H9 (cell line): Measurements from ENCODE around the gene SEMA4D. TPM values are rescaled to one million over a fixed set of nuclear protein-coding genes. Genes with fewer than 3 reads are reported as not detected.

ENCODE experiments used
- DNase-seq: peaks from one replicate; pipeline ENCODE4 v3.0.0-alpha.2; 2017
- H2AFZ ChIP-seq: one replicate; pipeline ENCODE4 v1.6.1; 2013; ENCODE audit warnings: mild to moderate bottlenecking, low read length, control low read depth, moderate library complexity
- H2AK5ac ChIP-seq: 2 replicates; pipeline ENCODE4 v1.6.1; 2013; ENCODE audit warnings: low read length, control low read depth, mixed read lengths; ENCODE audit not compliant: insufficient read length
- H2BK120ac ChIP-seq: one replicate; pipeline ENCODE4 v1.6.1; 2013; ENCODE audit warnings: low read depth, mild to moderate bottlenecking, low read length, control low read depth, inconsistent platforms; ENCODE audit not compliant: poor library complexity, severe bottlenecking
- H2BK12ac ChIP-seq: 2 replicates; pipeline ENCODE4 v1.6.1; 2013; ENCODE audit warnings: low read length, control low read depth, mixed read lengths, low read depth; ENCODE audit not compliant: insufficient read length
- H2BK15ac ChIP-seq: 2 replicates; pipeline ENCODE4 v1.6.1; 2013; ENCODE audit warnings: low read depth, low read length, control low read depth
- H2BK20ac ChIP-seq: one replicate; pipeline ENCODE4 v1.6.1; 2013; ENCODE audit warnings: low read depth, mild to moderate bottlenecking, low read length, control low read depth, inconsistent platforms; ENCODE audit not compliant: poor library complexity, severe bottlenecking
- H2BK5ac ChIP-seq: 2 replicates; pipeline ENCODE4 v1.6.1; 2013; ENCODE audit warnings: low read length, control low read depth, mixed read lengths; ENCODE audit not compliant: insufficient read length
- H3K14ac ChIP-seq: 2 replicates; pipeline ENCODE4 v1.6.1; 2013; ENCODE audit warnings: low read length, control low read depth; ENCODE audit not compliant: insufficient read depth
- H3K18ac ChIP-seq: 2 replicates; pipeline ENCODE4 v1.6.1; 2013; ENCODE audit warnings: low read depth, mild to moderate bottlenecking, mixed read lengths, low read length, control low read depth; ENCODE audit not compliant: insufficient read length
- H3K23ac ChIP-seq: 2 replicates; pipeline ENCODE4 v1.6.1; 2013; ENCODE audit warnings: low read length, control low read depth, mixed read lengths, low read depth; ENCODE audit not compliant: insufficient read length
- H3K23me2 ChIP-seq: 2 replicates; pipeline ENCODE4 v1.6.1; 2013; ENCODE audit warnings: low read depth, mild to moderate bottlenecking, mixed read lengths, low read length, control low read depth; ENCODE audit not compliant: insufficient read length, poor library complexity, severe bottlenecking
- H3K27ac ChIP-seq: 2 replicates; pipeline ENCODE4 v1.5.1; 2013; ENCODE audit warnings: low read length, control low read depth, mixed read lengths, low read depth; ENCODE audit not compliant: insufficient read length
- H3K27me3 ChIP-seq: 2 replicates; pipeline ENCODE4 v1.6.1; 2013; ENCODE audit warnings: low read length, control low read depth, inconsistent platforms; ENCODE audit not compliant: insufficient read depth
- H3K4ac ChIP-seq: 2 replicates; pipeline ENCODE4 v1.6.1; 2013; ENCODE audit warnings: low read depth, mild to moderate bottlenecking, control low read depth, inconsistent platforms, low read length, moderate library complexity
- H3K4me1 ChIP-seq: 2 replicates; pipeline ENCODE4 v1.6.1; 2013; ENCODE audit warnings: low read length, control low read depth, inconsistent platforms; ENCODE audit not compliant: insufficient read depth
- H3K4me2 ChIP-seq: 2 replicates; pipeline ENCODE4 v1.6.1; 2013; ENCODE audit warnings: low read length, control low read depth, mixed read lengths; ENCODE audit not compliant: insufficient read length, insufficient read depth
- H3K56ac ChIP-seq: 2 replicates; pipeline ENCODE4 v1.6.1; 2013; ENCODE audit warnings: low read depth, mild to moderate bottlenecking, mixed read lengths, low read length, control low read depth; ENCODE audit not compliant: insufficient read length
- H3K79me1 ChIP-seq: 2 replicates; pipeline ENCODE4 v1.6.1; 2013; ENCODE audit warnings: low read depth, mild to moderate bottlenecking, moderate library complexity, low read length, control low read depth, inconsistent platforms; ENCODE audit not compliant: insufficient read depth, poor library complexity, severe bottlenecking
- H3K79me2 ChIP-seq: 2 replicates; pipeline ENCODE4 v1.6.1; 2013; ENCODE audit warnings: low read length, control low read depth, inconsistent platforms; ENCODE audit not compliant: insufficient read depth
- H3K9ac ChIP-seq: 2 replicates; pipeline ENCODE4 v1.6.1; 2013; ENCODE audit warnings: low read length, control low read depth, mixed read lengths; ENCODE audit not compliant: insufficient read length; ENCODE audit errors: extremely low read depth
- H3K9me3 ChIP-seq: one replicate; pipeline ENCODE4 v1.6.1; 2013; ENCODE audit warnings: low read depth, low read length, inconsistent platforms; ENCODE audit not compliant: control insufficient read depth
- H3T11ph ChIP-seq: one replicate; pipeline ENCODE4 v1.6.1; 2013; ENCODE audit warnings: mild to moderate bottlenecking, low read length, control low read depth, inconsistent platforms
- H4K20me1 ChIP-seq: one replicate; pipeline ENCODE4 v1.6.1; 2013; ENCODE audit not compliant: control insufficient read depth, insufficient read length, insufficient read depth
- H4K5ac ChIP-seq: 2 replicates; pipeline ENCODE4 v1.6.1; 2013; ENCODE audit warnings: low read depth, mild to moderate bottlenecking, mixed read lengths, low read length, control low read depth; ENCODE audit not compliant: insufficient read length
- H4K8ac ChIP-seq: replicated peaks from 2 replicates; pipeline ENCODE4 v1.6.1; 2013; ENCODE audit warnings: low read length, control low read depth, mixed read lengths, low read depth; ENCODE audit not compliant: insufficient read length
- H4K91ac ChIP-seq: 2 replicates; pipeline ENCODE4 v1.6.1; 2013; ENCODE audit warnings: low read depth, mild to moderate bottlenecking, moderate library complexity, mixed read lengths, low read length, control low read depth; ENCODE audit not compliant: insufficient read length
- H3K27ac Mint-ChIP-seq, 3 experiments: 2 replicates in 2 of 3; 3 replicates in 1 of 3; pipeline ENCODE4 v1.8.0; 2020 to 2021; ENCODE audit warnings: mixed read lengths in 3 of 3, mild to moderate bottlenecking in 1 of 3, moderate library complexity in 1 of 3
- H3K27me3 Mint-ChIP-seq: 2 replicates; pipeline ENCODE4 v1.8.0; 2021; ENCODE audit warnings: low read depth, mild to moderate bottlenecking, moderate library complexity, mixed read lengths
- H3K36me3 Mint-ChIP-seq, 3 experiments: 2 replicates in 2 of 3; 3 replicates in 1 of 3; pipeline ENCODE4 v1.8.0; 2020 to 2021; ENCODE audit warnings: low read depth in 3 of 3, mixed read lengths in 3 of 3; ENCODE audit not compliant: insufficient read depth in 1 of 3
- H3K4me1 Mint-ChIP-seq, 2 experiments: 2 replicates each; pipeline ENCODE4 v1.8.0; 2020; ENCODE audit warnings: mixed read lengths in 2 of 2
- H3K4me3 Mint-ChIP-seq, 2 experiments: 2 replicates in 1 of 2; 3 replicates in 1 of 2; pipeline ENCODE4 v1.8.0; 2020 to 2021; ENCODE audit warnings: mild to moderate bottlenecking in 2 of 2, mixed read lengths in 2 of 2, moderate library complexity in 1 of 2
- H3K9me3 Mint-ChIP-seq, 2 experiments: 2 replicates in 1 of 2; 3 replicates in 1 of 2; pipeline ENCODE4 v1.8.0; 2020; ENCODE audit warnings: mild to moderate bottlenecking in 2 of 2, mixed read lengths in 2 of 2, moderate library complexity in 1 of 2
- WGBS: extraction: QIAGEN DNeasy Blood & Tissue Kit; methylation state at CpG from one replicate; pipeline ENCODE4 v1.1.7; 2013; ENCODE audit warnings: missing lambda C conversion rate, low lambda C conversion rate, mixed read lengths; ENCODE audit not compliant: insufficient read length; ENCODE audit errors: extremely low coverage; 5-methylcytosine and 5-hydroxymethylcytosine counted together
- total RNA-seq: library from RNA; stranded (reverse); gene quantifications from 2 replicates; pipeline ENCODE4 v1.2.1, GENCODE V29; 2021
- TF ChIP-seq, protein P1 (sequence below): fragments of 200-600 bp; sonication (generic); conservative IDR thresholded peaks from 3 replicates; pipeline ENCODE4 v1.8.0; 2021; ENCODE audit warnings: antibody characterized with exemption, mild to moderate bottlenecking

The SEMA4D gene
- total RNA-seq, 1 experiment from 2014 or later: 47.2 TPM

DNA sequence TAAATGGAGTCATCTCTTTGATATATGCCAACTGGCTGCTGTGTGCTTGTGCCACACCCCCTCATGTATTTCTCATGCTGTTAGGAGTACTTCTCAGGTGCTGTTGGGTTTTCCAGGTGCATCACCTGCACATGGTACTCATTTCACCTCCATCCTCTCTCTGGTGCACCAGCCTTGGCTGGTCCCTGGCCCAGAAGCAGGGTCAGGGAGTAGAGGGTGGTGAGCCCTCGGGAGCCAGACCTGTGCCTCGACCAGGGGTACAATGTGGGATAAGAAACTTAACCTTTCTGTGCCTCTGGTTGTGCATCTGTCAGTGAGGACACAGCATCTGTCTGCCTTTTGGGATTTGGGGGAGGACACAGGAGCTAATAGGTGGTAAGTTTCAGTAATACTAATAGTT lies 141.1 kb downstream of the SEMA4D start:
- peaks cover 43 to 99% (median 99%) of the 10 kb centered on the region in 3 experiments; a peak in 6 of 7 replicates for H3K36me3 Mint-ChIP-seq
- Histone ChIP-seq H3K14ac (no peak overlapping the region), H2BK5ac (no peak overlapping the region), H4K20me1 (no peaks in the 10 kb centered on the region), H3K79me1 (no peaks in the 10 kb centered on the region), H3T11ph (no peak overlapping the region), H3K18ac (no peak overlapping the region), H4K8ac (no peak overlapping the region), H3K23ac (no peak overlapping the region), H2AK5ac (no peak overlapping the region), H3K79me2 (no peaks in the 10 kb centered on the region), H2BK15ac (no peak overlapping the region), H3K23me2 (no peaks in the 10 kb centered on the region), H3K27ac (no peak overlapping the region), H2BK12ac (no peak overlapping the region), H3K9me3 (no peaks in the 10 kb centered on the region), H2BK120ac (no peak overlapping the region), H3K4me1 (no peaks in the 10 kb centered on the region), H3K4ac (no peak overlapping the region), H3K27me3 (no peaks in the 10 kb centered on the region), H4K91ac (no peak overlapping the region), H3K56ac (no peak overlapping the region), H3K9ac (no peak overlapping the region), H4K5ac (no peak overlapping the region), H2BK20ac (no peak overlapping the region), H3K4me2 (no peak overlapping the region), H2AFZ (no peak overlapping the region)
- H3K4me3 Mint-ChIP-seq: no peak overlapping the region
- H3K4me1 Mint-ChIP-seq: no peaks in the 10 kb centered on the region
- WGBS: no CpG with 5 or more reads among the region's 2 CpGs
- H3K27me3 Mint-ChIP-seq: no peaks in the 10 kb centered on the region
- no peak overlapping the region for H3K27ac Mint-ChIP-seq
- DNase-seq: no peak
- no peaks in the 10 kb centered on the region for H3K9me3 Mint-ChIP-seq
- TF ChIP-seq, protein P1, sequence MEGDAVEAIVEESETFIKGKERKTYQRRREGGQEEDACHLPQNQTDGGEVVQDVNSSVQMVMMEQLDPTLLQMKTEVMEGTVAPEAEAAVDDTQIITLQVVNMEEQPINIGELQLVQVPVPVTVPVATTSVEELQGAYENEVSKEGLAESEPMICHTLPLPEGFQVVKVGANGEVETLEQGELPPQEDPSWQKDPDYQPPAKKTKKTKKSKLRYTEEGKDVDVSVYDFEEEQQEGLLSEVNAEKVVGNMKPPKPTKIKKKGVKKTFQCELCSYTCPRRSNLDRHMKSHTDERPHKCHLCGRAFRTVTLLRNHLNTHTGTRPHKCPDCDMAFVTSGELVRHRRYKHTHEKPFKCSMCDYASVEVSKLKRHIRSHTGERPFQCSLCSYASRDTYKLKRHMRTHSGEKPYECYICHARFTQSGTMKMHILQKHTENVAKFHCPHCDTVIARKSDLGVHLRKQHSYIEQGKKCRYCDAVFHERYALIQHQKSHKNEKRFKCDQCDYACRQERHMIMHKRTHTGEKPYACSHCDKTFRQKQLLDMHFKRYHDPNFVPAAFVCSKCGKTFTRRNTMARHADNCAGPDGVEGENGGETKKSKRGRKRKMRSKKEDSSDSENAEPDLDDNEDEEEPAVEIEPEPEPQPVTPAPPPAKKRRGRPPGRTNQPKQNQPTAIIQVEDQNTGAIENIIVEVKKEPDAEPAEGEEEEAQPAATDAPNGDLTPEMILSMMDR: no peak
